Measurements from ENCODE around the gene CPT1A. TPM values are rescaled to one million over a fixed set of nuclear protein-coding genes. Genes with fewer than 3 reads are reported as not detected.

CPT1A gene
- total RNA-seq, 1 experiment from 2014 or later, result 31.8 TPM

DNA sequence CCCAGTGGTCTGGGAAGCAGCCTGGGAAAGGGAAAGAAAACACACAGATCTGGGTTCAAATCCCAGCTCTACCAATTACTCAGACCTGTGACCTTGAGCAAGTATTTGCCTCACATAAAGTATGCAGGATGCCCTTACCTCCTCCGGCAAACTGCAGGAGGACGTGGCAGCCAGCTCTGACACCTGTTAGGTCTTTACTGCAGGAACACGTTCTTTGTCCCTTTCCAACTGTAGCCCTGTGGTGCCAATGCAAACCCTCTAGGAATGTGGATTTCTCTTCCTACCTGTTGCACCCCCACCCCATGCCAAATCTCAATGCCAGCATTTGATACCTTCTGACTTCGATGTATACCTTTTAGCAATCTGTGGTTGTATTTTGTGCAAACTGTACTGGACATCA lies 6.0 kb downstream of the CPT1A start:
- no peak for DNase-seq (ENCODE audit: unreplicated experiment)
- ChIA-PET POLR2A (interaction anchor here (0.5 kb wide), 1 partner anchor 208 kb away, joined by 3 read pairs; no protein-coding TSS in a partner anchor), CTCF (no interaction called here)
- H3K4me3 Mint-ChIP-seq (ENCODE audit: unreplicated experiment), result no peak overlapping the region
- intact Hi-C loops (cut with micrococcal nuclease), result no loop called here
- TF ChIP-seq, protein P1, sequence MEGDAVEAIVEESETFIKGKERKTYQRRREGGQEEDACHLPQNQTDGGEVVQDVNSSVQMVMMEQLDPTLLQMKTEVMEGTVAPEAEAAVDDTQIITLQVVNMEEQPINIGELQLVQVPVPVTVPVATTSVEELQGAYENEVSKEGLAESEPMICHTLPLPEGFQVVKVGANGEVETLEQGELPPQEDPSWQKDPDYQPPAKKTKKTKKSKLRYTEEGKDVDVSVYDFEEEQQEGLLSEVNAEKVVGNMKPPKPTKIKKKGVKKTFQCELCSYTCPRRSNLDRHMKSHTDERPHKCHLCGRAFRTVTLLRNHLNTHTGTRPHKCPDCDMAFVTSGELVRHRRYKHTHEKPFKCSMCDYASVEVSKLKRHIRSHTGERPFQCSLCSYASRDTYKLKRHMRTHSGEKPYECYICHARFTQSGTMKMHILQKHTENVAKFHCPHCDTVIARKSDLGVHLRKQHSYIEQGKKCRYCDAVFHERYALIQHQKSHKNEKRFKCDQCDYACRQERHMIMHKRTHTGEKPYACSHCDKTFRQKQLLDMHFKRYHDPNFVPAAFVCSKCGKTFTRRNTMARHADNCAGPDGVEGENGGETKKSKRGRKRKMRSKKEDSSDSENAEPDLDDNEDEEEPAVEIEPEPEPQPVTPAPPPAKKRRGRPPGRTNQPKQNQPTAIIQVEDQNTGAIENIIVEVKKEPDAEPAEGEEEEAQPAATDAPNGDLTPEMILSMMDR (IDR thresholded peaks at IDR 0.05; ENCODE audit: unreplicated experiment), result no peak
- H3K4me1 Mint-ChIP-seq (ENCODE audit: insufficient read depth, unreplicated experiment), result peaks cover 19% of the 10 kb centered on the region
- peaks cover 16% of the 10 kb centered on the region for H3K36me3 Mint-ChIP-seq (ENCODE audit: insufficient read depth, unreplicated experiment)
- H3K27me3 Mint-ChIP-seq (ENCODE audit: insufficient read depth, unreplicated experiment), result no peaks in the 10 kb centered on the region
- H3K9me3 Mint-ChIP-seq (ENCODE audit: unreplicated experiment), result no peaks in the 10 kb centered on the region
- BruUV-seq (replicated peaks), result no TSS peak
- no peak overlapping the region for H3K27ac Mint-ChIP-seq (ENCODE audit: low read depth, unreplicated experiment)

DNA sequence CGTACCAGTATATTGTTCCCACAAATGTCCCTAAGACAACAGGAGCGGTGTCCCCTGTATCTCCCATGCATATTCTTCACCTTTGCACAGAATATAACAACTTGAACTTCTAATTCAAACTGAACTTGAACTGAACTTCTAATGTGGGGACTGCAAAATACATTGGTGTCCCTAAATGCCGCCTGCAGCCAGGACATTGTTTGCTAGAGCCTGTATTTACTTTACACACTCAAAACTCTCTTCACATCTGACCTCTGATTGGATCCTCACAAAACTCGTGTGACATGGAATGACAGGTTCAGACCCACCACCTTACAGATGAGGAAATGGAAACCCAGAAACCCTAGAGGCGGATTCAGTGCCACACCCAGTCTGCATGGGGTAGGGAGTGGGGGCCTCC lies 6.4 kb downstream of the CPT1A start:
- Mint-ChIP-seq H3K4me1 (ENCODE audit: insufficient read depth, unreplicated experiment) (peaks cover 19% of the 10 kb centered on the region), H3K4me3 (ENCODE audit: unreplicated experiment) (no peak overlapping the region), H3K9me3 (ENCODE audit: unreplicated experiment) (no peaks in the 10 kb centered on the region), H3K27me3 (ENCODE audit: insufficient read depth, unreplicated experiment) (no peaks in the 10 kb centered on the region), H3K36me3 (ENCODE audit: insufficient read depth, unreplicated experiment) (peaks cover 16% of the 10 kb centered on the region), H3K27ac (ENCODE audit: low read depth, unreplicated experiment) (no peak overlapping the region)
- no TSS peak for BruUV-seq (replicated peaks)
- intact Hi-C loops (cut with micrococcal nuclease), result no loop called here
- POLR2A ChIA-PET, result interaction anchor here (0.5 kb wide), 1 partner anchor 208 kb away, joined by 3 read pairs; no protein-coding TSS in a partner anchor
- CTCF ChIA-PET, result interaction anchor here (0.7 kb wide), 1 partner anchor 88 kb away, joined by 3 read pairs; no protein-coding TSS in a partner anchor
- TF ChIP-seq, protein P1 (IDR thresholded peaks at IDR 0.05; ENCODE audit: unreplicated experiment), result no peak
- no peak for DNase-seq (ENCODE audit: unreplicated experiment)

DNA sequence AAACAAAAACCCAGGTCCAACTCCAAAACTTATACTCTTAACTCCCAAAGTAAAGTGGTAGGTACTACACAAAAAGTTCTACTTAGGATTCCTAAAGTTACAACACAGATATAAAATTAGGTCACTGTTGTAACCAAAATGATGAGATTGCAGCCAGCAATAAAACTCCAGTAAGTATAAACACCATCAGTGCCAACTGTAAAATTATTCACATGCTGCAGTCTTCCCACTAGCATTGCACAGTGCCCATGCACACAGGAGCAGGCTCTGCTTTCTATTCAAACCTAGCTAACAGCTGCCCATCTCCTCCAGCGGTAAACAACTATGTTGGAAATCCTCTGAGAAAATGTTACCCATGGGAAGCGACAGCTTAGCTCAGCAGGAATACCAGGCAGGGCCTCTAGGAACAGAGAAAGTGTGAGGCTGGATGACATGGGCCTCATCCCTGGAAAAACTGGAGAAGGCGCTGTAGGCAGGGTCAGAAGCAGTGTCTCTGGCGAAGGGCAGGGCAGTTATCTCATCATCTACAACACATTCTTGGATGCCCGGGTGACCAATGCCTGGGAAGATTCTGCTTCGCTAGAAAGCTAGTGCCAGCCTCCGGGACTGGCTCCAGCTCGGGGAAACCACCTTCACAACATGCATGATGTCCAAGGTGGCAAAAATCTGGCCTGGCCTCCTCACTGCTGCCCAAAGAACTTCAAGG lies 9.1 kb downstream of the CPT1A start:
- Mint-ChIP-seq H3K36me3 (ENCODE audit: insufficient read depth, unreplicated experiment) (peaks cover 29% of the 10 kb centered on the region), H3K4me3 (ENCODE audit: unreplicated experiment) (no peak overlapping the region), H3K27me3 (ENCODE audit: insufficient read depth, unreplicated experiment) (no peaks in the 10 kb centered on the region), H3K27ac (ENCODE audit: low read depth, unreplicated experiment) (no peak overlapping the region), H3K4me1 (ENCODE audit: insufficient read depth, unreplicated experiment) (peaks cover 14% of the 10 kb centered on the region), H3K9me3 (ENCODE audit: unreplicated experiment) (no peaks in the 10 kb centered on the region)
- POLR2A ChIA-PET, result interaction anchor here (0.7 kb wide), 1 partner anchor 14 kb away, joined by 3 read pairs; no protein-coding TSS in a partner anchor
- TF ChIP-seq, protein P1 (IDR thresholded peaks at IDR 0.05; ENCODE audit: unreplicated experiment), result no peak
- CTCF ChIA-PET, result interaction anchor here (0.6 kb wide), 2 partner anchors 17 to 229 kb away, joined by 3 read pairs; no protein-coding TSS in a partner anchor
- intact Hi-C loops (cut with micrococcal nuclease), result no loop called here
- no peak for DNase-seq (ENCODE audit: unreplicated experiment)
- BruUV-seq (replicated peaks), result no TSS peak

DNA sequence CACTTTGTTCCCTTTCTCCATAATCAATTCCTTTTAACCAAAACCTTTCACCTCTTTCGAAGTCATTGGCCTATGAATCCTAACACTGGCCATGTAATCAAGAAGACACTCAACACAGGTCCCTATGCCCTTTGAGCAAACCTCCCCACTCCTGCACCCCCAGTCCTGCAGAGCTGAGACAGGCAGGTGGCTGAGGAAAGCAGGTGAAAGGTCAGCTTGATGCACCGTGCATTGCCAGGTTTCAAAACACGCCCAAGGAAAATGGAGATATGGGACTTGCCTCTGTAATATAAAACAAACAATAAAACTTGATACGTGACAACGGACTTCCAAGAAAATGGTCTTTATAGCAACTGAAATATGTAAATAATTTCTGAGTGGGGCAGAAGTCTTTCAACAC lies 10.6 kb downstream of the CPT1A start:
- Mint-ChIP-seq H3K36me3 (ENCODE audit: insufficient read depth, unreplicated experiment) (peaks cover 25% of the 10 kb centered on the region), H3K27ac (ENCODE audit: low read depth, unreplicated experiment) (no peak overlapping the region), H3K4me3 (ENCODE audit: unreplicated experiment) (no peak overlapping the region), H3K4me1 (ENCODE audit: insufficient read depth, unreplicated experiment) (peaks cover 6% of the 10 kb centered on the region), H3K27me3 (ENCODE audit: insufficient read depth, unreplicated experiment) (no peaks in the 10 kb centered on the region), H3K9me3 (ENCODE audit: unreplicated experiment) (no peaks in the 10 kb centered on the region)
- intact Hi-C loops (cut with micrococcal nuclease), result no loop called here
- TF ChIP-seq, protein P1 (IDR thresholded peaks at IDR 0.05; ENCODE audit: unreplicated experiment), result no peak
- no peak for DNase-seq (ENCODE audit: unreplicated experiment)
- ChIA-PET CTCF (no interaction called here), POLR2A (interaction anchor here (0.7 kb wide), 1 partner anchor 844 kb away, joined by 3 read pairs; no protein-coding TSS in a partner anchor)
- no TSS peak for BruUV-seq (replicated peaks)

Measured in MCF 10A (cell line).